GM18867 (cell line): Measurements from ENCODE around the gene RGL1.

Experiments used
- ATAC-seq: cut with Tn5 transposase; IDR thresholded peaks from one replicate; pipeline ENCODE4 v1.9.1; 2021; ENCODE audit warnings: mild to moderate bottlenecking, moderate library complexity; ENCODE audit not compliant: unreplicated experiment

RGL1 gene

GRCh38 chr1:183885142-183885735, 80.3 kb downstream of the RGL1 start:
- ATAC-seq, result no peak

DNA sequence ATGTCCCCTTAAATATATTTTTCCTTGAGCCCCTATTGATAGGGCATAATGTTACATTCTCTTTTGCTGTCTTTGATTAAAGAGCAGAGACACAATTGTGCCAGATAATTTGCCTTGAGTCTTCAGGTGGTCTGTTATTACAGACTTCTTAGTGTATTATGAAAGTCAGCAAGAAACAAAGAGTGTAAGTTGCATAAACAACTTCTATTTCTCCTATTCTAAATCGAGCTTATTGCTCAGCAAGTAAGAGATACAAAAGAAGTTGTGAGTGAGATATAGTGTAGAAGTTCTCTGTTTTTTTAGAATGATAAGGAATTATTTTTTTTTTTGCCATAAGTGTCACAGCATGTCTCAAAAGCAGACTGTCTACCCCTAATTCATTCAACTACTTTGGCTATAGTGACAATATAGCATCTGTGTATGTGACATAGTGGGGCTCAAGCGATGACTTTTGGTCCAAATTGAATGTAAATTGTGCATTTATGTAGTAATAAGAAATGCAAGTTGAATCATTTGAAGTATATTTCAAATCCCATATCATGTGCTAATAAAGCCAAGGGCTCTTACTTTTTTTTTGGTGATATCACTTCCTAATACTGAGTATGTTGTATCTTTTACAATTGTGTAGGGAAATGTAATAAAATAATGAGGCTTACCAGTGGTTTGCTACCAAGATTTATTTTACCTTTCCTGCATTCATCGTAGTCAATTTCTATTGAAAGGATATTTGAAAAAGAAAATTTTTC, 81.3 kb downstream of the RGL1 start:
- ATAC-seq, result no peak

GRCh38 chr1:183886853-183887252, 81.9 kb downstream of the RGL1 start:
- ATAC-seq, result no peak

DNA sequence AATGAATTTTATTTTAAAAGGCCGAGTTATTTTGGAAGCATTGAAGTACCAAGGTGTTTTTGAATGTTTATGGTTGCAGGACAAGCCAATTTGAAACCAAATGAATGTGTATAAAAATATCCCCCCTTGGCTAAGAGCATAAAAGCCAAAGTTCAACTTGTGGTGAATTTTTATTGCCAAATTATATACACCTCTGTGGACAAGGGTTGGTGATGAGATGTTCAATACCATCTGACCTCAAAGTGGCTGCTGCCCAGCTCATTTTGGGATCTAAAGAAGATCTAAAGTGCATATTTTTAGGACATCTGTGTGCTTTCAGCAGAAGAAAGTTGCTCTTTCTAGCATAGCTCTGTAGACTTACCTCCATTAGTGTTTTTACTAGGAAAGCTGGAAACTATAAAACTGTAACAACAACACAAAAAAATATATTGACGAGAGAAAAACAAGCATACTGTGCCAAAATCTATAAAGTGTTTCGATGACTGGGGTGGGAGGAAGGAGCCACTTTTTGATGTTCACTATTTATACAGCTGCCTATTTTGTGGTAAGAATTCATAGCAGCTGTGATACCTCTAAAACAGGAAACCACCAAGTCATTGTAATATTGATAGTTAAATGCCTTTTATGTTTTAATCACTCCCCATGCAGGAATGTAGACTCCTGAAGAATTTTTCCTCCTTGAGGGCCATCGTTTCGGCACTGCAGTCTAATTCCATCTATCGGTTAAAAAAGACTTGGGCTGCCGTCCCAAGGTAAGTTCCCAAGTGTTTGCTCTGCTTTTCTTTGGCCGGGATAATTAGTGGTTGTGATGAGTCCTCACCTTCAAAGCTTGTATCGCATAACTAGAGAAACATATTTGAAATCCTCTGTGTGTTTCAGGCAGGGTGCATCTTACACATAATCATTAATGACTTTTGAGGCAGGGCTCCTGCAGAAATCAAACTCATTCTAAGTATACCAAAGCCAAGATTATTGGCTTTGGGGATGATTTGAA, 83.2 kb downstream of the RGL1 start:
- ATAC-seq, result no peak

- no peak for ATAC-seq
Measured at GRCh38 chr1:183889095-183889494, 84.2 kb downstream of the RGL1 start.

GRCh38 chr1:183891158-183891856, 86.4 kb downstream of the RGL1 start:
- ATAC-seq, result peak; percentile 57

DNA sequence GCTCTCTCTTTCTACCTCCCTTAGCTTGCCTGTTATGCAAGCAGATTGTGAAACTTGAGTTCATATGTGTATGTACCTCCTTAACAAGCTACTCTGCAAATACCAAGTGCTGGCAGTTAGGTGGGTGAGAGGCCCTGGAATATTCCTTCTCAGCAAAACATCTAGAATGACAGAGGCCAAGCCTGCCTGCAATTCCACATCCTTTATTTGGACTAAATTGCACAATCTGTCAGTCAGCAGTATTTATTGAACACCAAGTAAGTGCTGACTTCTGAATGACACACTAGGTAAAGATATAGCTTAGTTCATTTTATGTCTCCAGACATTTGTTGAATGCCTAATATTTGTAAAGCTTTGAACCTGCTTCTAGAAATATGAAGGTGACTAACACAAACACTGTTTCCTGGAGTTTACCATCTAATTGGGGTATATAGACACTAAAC, 87.5 kb downstream of the RGL1 start:
- no peak for ATAC-seq

DNA sequence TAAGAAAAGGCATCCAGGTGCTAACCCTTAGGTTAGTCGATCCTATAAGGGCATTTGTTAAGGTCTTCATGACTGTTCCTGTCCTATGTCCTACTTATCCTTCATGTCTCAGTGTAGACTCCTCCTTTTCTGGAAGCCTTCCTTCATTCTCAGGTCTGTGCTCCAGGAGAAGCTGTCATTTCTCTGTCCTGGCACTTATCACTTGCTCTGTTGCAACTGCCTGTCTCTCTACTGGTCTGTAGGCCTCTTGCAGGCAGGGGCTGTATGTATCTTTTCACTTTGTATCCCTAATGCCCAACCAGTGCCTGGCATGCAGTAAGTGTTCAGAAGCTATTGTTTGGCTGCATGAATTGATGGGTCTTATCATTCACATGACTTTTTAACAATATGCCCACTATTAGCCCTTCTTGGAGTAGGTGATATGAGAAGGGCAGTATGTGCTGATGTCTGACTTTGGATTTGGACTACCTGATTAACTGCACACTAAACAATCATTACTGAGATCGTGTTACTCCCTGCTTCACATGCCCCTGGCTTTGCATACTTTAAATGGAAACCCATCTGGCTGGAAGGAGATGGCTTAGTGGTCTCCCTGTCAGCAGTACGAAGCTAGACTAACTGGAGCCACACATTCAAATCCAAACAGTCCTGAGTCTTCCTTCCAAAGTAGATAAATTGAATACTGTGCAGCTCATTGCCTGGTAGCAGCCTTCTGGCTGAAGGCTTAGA, 88.8 kb downstream of the RGL1 start:
- no peak for ATAC-seq

GRCh38 chr1:183894290-183894565, 89.3 kb downstream of the RGL1 start:
- ATAC-seq, result no peak

DNA sequence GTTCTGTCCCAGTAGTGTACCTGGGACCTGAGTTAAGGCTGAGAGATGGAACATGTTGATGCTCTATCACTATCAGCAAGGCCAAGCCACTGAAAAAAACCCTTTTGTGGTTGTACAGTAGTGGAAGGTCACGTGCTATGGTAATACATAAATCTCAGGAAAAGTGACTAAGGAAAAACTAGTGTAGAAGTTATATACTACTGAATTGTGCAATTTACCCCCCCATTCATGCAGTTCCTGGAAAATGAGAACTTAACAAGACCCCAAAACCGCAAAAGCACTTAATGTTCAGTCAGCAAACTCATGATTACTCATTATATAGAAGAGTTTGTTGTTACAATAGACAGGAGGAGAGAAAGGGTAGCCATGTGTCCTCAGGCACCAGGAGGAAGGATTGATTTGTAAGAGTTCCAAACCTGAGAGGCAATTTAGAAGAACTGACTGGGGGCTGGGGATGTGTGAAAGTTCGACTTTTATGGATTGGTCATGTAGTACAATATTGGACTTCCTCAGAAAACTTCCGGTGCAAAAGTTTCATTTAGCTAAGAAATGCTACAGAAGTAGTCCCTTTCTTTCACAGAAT, 91.6 kb downstream of the RGL1 start:
- no peak for ATAC-seq

DNA sequence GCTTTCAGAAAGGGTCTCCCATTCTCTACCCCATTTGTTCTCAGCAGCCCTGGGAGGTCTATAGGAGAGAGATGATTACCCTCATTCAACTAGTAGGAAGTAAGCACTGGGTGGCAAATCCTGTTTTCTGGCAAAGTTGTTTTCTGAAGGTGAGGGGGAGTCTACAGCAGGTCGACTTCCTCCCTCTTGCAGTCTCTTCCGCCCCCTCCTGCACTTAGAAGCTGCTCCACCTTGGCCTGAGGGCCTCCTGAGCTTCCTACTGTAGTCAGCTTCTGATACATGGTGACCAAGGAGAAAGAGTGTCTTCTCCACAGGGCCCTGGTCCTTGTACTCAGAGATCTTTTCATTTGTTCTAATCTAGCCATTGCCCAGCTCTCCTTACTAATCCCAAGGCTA, 93.1 kb downstream of the RGL1 start:
- peak; percentile 17 for ATAC-seq

- ATAC-seq, result no peak
Measured at GRCh38 chr1:183898610-183899009, 93.7 kb downstream of the RGL1 start.

DNA sequence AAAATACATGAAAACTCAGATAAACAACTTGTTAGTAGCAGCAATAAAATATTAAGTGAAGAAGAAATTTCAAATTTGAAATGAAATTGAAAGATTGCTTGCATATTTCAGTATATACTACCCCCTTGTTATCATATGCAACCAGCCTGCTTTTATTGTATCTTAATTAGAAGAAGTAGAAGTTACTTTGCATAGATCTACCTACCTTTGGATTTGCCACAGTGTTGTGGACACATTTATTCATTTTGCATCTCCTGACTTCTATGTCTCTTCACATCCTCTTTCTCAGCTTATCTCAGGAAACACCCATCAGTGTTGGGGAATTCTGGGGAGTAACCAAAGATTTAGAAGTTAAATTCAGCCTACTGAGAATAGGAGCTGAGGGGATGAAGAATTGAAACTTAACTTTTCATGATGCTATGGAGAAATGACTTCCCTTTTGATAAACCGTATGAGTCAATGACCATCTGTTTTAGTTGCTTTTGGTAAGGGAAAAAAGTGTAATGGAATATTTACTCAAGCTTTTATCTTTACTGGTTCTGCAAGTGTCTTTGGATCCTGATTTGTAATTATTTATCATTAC, 96.9 kb downstream of the RGL1 start:
- ATAC-seq, result no peak

DNA sequence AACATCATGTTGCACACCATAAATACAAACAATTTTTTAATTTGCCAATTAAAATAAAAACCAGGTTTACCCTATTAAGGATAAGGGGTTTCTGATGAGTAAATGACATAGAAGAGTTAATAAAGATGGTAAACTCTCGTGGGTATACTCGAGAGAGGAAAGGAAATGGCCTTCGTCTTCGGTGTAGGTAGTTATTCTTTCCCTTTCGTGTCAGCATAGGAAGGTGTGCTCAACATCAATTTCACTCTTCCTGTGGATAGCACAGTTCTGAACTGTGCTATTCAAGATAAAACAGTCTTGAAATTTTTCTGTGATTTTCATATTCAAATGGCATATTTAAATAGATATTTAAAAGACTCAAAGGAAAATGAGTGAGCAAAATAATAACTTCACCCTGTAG, 98.2 kb downstream of the RGL1 start:
- ATAC-seq, result no peak

DNA sequence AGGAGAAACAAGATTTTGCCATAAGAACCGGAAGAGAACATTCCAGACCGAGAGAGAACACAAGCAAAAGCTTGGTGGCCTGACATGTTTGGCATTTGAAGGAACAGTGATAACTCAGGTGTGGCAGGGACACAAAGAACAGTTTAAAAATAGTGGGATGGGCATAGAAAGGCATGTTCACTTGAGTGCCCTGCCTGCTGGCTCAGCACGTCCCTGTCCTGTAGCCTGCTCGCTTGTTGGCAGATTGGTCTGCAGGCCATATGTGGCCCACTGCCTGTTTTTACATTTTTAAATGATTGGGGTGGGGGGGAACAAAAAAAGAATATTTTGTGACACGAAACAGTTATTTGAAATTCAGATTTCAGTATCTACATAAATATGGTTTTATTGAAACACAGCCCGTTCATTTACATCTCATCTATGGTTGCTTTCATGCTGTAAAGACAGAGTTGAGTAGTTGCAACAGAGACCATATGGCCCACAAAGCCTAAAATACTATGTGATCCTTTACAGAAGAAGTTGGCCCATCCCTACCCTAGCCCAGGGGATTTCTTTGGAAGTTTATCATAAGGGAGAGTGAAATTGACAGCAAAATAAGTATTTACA, 100.7 kb downstream of the RGL1 start:
- ATAC-seq, result no peak

GRCh38 chr1:183907070-183907469, 102.2 kb downstream of the RGL1 start:
- ATAC-seq, result no peak

- no peak for ATAC-seq
Measured at GRCh38 chr1:183908079-183908478, 103.2 kb downstream of the RGL1 start.

DNA sequence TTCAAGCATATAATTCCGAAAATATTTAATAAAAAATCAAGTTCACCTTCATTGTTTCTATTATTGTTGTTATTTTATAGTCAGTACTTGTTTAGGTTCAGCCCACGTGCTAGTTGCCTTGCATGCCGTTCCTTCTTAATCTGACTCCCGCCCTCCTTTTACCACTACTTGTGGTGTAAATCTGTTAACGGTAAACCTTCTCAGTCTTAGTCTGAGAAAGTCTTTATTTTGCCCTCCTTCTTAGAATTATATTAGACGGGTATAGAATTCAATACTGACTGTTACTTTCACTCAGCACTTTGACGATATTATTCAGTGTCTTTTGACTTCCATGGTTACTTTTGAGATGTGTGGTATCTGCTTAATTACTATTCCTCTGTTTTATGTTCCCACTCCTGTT, 104.8 kb downstream of the RGL1 start:
- ATAC-seq, result no peak

GRCh38 chr1:183910845-183911244, 105.9 kb downstream of the RGL1 start:
- ATAC-seq, result no peak
